KMS-11 (cell line): ENCODE data around the gene NCKAP5.

Experiments
- H2AFZ ChIP-seq: fragments of 200-600 bp; sonication (generic); 2 replicates; pipeline ENCODE4 v1.6.1; 2016; ENCODE audit warnings: antibody characterized with exemption, mixed run types, low read depth
- H3K27ac ChIP-seq: fragments of 200-600 bp; sonication (generic); 2 replicates; pipeline ENCODE4 v1.6.1; 2016; ENCODE audit warnings: mild to moderate bottlenecking, mixed run types
- H3K27me3 ChIP-seq: fragments of 200-600 bp; sonication (generic); 2 replicates; pipeline ENCODE4 v1.6.1; 2017; ENCODE audit warnings: mild to moderate bottlenecking, low read depth, mixed run types, moderate library complexity; ENCODE audit not compliant: insufficient read depth
- H3K36me3 ChIP-seq: fragments of 200-600 bp; sonication (generic); 2 replicates; pipeline ENCODE4 v1.6.1; 2017; ENCODE audit warnings: mild to moderate bottlenecking, mixed run types; ENCODE audit not compliant: insufficient read depth
- H3K4me1 ChIP-seq: fragments of 200-600 bp; sonication (generic); 2 replicates; pipeline ENCODE4 v1.6.1; 2016; ENCODE audit warnings: mild to moderate bottlenecking, low read depth, mixed run types; ENCODE audit not compliant: poor library complexity, severe bottlenecking
- H3K4me2 ChIP-seq: fragments of 200-600 bp; sonication (generic); 2 replicates; pipeline ENCODE4 v1.7.0; 2016; ENCODE audit warnings: mild to moderate bottlenecking, mixed run types
- H3K4me3 ChIP-seq: fragments of 200-600 bp; sonication (generic); IDR thresholded peaks from 2 replicates; pipeline ENCODE4 v1.6.1; 2017; ENCODE audit warnings: low read depth, low read length, mixed read lengths; ENCODE audit not compliant: insufficient read depth
- H3K79me2 ChIP-seq: fragments of 200-600 bp; sonication (generic); 2 replicates; pipeline ENCODE4 v1.6.1; 2016; ENCODE audit warnings: low read depth, mixed run types; ENCODE audit not compliant: insufficient read depth
- H3K9ac ChIP-seq: fragments of 200-600 bp; sonication (generic); 2 replicates; pipeline ENCODE4 v1.6.1; 2016; ENCODE audit warnings: mild to moderate bottlenecking, mixed run types
- H4K20me1 ChIP-seq: fragments of 200-600 bp; sonication (generic); 2 replicates; pipeline ENCODE4 v1.6.1; 2016; ENCODE audit warnings: mild to moderate bottlenecking, mixed run types; ENCODE audit not compliant: insufficient read depth
- CTCF ChIP-seq: fragments of 200-600 bp; sonication (generic); conservative IDR thresholded peaks from 2 replicates; pipeline ENCODE4 v1.6.1; 2017; ENCODE audit warnings: low read depth, mild to moderate bottlenecking, antibody characterized with exemption, low read length, moderate library complexity, mixed read lengths

The NCKAP5 gene

DNA sequence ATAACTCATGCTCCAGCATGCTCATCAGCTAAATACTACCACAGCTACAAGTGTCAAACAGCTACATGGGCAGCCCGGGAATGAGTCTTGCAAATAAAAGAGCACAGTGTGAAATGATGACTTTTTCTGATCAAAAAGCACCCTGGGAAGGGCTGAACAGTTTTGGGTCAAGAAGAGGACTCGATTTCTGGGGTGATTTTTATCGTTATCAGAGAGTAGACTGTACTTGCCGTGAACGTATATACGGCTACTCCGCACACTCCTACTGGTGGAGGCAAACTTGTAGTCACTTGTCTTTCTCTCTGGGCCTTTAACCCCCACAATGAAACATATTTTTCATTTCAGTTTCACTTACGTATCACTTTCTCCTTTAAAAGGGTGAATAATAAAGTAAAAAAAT is 54.4 kb downstream of the NCKAP5 start:
- no peaks in the 10 kb centered on the region for H3K27me3 ChIP-seq
- no peak for TF ChIP-seq CTCF
- no peak overlapping the region for H3K4me2 ChIP-seq
- no peaks in the 10 kb centered on the region for H3K79me2 ChIP-seq
- no peaks in the 10 kb centered on the region for H4K20me1 ChIP-seq
- H3K4me1 ChIP-seq, result no peaks in the 10 kb centered on the region
- H3K9ac ChIP-seq, result no peak overlapping the region
- H2AFZ ChIP-seq, result no peak overlapping the region
- no peaks in the 10 kb centered on the region for H3K36me3 ChIP-seq
- H3K4me3 ChIP-seq, result no peak overlapping the region
- no peak overlapping the region for H3K27ac ChIP-seq

DNA sequence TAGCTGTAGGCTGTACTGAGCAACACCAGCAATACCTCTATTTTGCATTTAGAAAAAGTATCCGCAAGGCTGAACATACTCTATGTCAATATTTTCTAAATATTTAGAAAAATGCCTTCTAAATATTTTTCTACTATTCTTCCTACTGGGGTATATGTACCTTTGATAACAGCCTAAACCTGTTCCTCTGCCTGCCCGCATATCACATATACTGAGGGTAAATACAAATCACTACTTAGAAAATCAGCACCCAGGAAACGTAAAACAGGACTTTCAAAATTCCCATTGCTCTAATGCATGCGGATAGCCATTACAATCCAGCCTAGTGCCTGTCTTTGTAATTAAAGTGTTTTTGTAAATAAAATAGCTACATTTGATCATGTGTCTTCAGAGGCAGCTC is 56.1 kb downstream of the NCKAP5 start:
- Histone ChIP-seq H3K4me2 (no peak overlapping the region), H3K4me3 (no peak overlapping the region), H3K4me1 (no peaks in the 10 kb centered on the region), H3K36me3 (no peaks in the 10 kb centered on the region), H3K9ac (no peak overlapping the region), H2AFZ (no peak overlapping the region), H4K20me1 (no peaks in the 10 kb centered on the region), H3K27ac (no peak overlapping the region), H3K79me2 (no peaks in the 10 kb centered on the region), H3K27me3 (no peaks in the 10 kb centered on the region)
- TF ChIP-seq CTCF, result no peak

DNA sequence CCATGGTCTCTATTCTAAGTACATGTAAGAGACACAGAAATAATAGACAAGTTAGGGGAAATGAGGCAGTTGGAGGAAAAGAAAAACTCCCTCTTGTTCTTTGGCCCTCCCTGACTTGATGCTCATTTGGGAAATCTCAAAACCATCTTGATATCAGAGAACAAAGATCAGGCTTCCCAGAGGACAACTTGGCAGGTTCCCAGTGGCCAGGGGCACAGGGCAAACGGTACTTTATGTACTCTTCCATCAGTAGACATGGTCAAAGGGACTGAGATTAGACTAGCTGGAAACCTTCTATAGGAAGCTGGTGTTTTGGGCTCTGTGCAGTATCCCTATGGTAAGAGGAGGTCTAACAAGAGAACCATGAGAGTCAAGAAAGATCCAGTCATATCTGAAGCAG is 56.6 kb downstream of the NCKAP5 start:
- no peak overlapping the region for H3K9ac ChIP-seq
- H3K4me3 ChIP-seq, result no peak overlapping the region
- H3K36me3 ChIP-seq, result no peaks in the 10 kb centered on the region
- H3K4me1 ChIP-seq, result peaks cover 1% of the 10 kb centered on the region
- H3K27ac ChIP-seq, result no peak overlapping the region
- no peaks in the 10 kb centered on the region for H4K20me1 ChIP-seq
- H3K79me2 ChIP-seq, result no peaks in the 10 kb centered on the region
- no peak overlapping the region for H2AFZ ChIP-seq
- no peaks in the 10 kb centered on the region for H3K27me3 ChIP-seq
- TF ChIP-seq CTCF, result no peak
- H3K4me2 ChIP-seq, result no peak overlapping the region

DNA sequence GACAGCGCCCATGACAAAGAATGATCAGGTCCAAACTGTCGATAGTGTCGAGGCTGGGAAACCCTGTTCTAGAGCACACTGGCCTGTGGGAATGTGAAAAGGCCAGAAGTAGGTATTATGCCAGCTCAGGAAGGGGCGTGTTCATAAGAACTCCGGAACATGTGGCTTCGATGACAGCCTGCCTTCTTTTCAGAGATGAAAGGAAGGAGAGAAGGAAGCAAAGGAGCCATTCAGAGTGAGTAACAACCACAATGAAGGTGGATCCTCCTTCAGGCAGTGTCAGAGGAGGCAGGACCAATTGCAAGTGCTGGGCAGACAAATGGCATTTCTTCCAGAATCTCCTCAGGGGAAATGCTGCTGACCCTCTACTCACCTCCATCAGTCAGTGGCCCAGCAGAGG is 58.5 kb downstream of the NCKAP5 start:
- Histone ChIP-seq H3K79me2 (no peaks in the 10 kb centered on the region), H3K27me3 (no peaks in the 10 kb centered on the region), H3K4me2 (no peak overlapping the region), H3K36me3 (no peaks in the 10 kb centered on the region), H3K4me1 (peaks cover 11% of the 10 kb centered on the region), H3K27ac (no peak overlapping the region), H3K4me3 (no peak overlapping the region), H4K20me1 (no peaks in the 10 kb centered on the region), H2AFZ (no peak overlapping the region), H3K9ac (no peak overlapping the region)
- no peak for TF ChIP-seq CTCF
